GM18519 (cell line): ENCODE results near the gene FAM107B.

ENCODE experiments used
- ATAC-seq: cut with Tn5 transposase; IDR thresholded peaks from one replicate; pipeline ENCODE4 v1.9.1; 2021; ENCODE audit warnings: mild to moderate bottlenecking, moderate library complexity; ENCODE audit not compliant: unreplicated experiment, low FRiP score

FAM107B gene

DNA sequence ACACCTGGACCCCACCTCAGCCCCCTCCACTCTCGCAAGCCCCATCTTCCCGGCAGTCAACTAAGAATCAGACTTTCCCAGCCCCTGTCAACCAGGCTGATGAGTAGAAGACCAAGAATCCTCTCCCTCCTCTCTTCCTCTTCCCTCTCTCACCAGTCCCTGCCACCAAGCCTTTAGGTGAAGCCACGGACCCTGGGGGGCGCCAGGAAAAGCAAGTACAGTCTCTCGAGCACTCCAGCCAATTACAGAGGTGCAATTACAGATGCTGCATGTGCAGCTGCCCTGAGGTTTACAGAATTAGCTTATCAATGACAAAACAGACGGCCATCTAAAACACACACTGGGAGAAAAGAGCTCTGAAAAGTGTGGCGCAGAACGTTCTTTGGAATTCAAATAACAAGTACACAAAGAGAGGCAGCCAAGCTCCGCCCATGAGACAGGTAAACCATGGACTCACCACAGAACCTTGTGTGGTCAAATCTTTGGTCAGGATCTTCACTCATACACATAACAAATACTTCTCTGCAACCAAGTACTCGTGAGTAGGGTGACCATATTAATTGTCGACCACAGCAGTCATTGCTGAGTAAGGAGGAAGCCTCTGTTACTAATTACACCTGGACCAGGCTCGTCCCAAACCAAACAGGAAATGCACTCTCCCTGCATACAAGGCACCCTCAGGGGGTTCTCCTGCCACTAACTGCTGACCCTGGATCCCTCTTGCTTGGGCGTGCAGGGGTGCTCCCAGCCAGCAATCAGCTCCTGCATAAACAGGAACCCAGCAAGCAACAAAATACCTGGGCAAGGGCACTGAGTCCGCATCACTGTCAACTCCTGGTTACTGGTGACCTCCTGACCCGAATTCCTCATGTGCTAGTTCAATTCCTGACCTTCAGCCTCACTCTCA is 189.2 kb downstream of the FAM107B start:
- no peak for ATAC-seq

- no peak for ATAC-seq
Measured at GRCh38 chr10:14584661-14585060, 190.0 kb downstream of the FAM107B start.

DNA sequence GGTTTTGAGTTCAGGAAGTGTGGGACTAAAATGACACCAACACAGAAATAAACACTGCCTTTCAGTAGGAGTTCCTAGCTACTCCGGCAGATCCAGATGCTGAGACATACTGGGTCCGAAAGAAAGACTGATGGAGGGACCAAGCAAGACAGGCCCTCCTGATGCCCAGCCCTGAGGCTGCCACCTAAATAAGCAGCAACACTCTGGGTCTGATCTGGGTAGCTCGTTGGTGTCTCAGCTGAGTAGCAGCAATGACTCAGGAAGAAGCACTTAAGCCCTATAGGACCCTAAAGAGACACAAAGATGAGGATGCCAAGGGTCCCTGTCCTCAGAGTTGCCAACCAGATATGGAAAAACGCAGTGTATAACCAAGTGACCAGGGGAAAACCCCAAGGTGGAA is 190.7 kb downstream of the FAM107B start:
- ATAC-seq: no peak

- no peak for ATAC-seq
Measured at GRCh38 chr10:14583252-14583651, 191.4 kb downstream of the FAM107B start.

GRCh38 chr10:14581553-14582321 is 193.0 kb downstream of the FAM107B start:
- no peak for ATAC-seq

DNA sequence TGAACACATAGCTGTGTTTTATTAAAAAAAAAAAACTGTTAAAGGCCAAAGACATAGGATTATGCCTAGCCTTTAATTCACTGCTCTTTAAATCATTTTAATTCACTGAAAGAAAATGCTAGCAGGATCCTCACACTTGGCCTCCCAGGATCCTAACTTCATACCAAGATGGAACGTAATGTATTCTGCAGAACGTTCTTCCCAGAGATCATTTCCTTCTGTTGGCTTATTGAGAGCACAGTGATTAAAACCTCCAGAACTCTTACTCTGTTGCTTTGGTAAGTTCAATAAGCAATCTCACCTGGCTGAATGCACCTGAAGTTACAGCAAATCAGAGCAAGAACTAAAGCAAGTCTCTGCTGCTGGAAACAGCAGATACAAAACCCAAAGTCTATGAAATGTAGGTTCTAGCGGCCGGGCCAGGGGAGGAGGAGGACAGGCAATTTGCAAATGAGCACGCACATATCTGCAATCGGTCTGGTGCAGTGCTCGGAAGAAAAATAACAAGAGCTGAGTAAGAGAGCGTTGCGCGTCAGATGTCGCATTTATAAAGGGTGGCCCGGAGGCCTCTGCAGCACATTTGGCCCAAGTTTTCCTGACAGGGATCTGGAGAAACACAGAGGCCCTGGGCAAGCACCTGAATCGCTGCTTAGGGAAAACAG is 193.9 kb downstream of the FAM107B start:
- no peak for ATAC-seq

DNA sequence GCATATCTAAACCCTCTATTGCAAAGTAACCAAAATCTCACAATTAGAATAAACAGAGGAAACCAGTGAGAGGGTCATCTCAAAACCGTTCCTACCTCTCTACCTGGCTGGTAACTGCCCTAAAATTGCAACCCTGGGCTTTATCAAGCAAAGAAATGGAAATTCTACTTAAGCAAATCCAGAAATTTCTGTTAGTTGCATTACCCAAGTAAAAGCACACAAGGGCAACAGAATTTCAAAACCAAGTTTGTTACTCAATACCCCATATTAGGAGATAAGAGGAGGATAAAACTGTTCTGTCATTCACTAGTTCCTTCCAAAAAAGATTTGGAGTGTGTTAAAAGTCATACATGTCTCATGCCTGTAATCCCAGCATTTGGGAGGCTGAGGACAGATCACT is 195.3 kb downstream of the FAM107B start:
- no peak for ATAC-seq

GRCh38 chr10:14578060-14578952 is 196.4 kb downstream of the FAM107B start:
- ATAC-seq: no peak

GRCh38 chr10:14574885-14575284 is 199.8 kb downstream of the FAM107B start:
- no peak for ATAC-seq

DNA sequence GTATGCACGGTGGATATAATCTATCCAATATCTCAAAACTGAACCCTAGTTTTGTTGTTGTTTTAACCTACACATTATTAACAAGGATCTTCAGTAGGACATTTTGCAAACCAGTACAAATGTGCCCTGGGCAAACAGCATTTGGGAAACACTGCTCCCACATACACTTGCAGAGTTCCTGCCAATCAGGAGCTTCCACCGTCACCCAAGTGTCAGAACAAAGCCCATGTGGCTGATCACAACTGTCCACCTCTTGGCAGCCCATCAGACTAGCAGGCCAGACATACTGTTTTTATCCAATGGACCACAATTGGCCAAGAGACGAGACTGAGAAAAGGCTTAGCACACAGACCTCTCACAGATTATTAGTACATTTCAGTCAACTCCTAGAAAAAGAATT is 200.4 kb downstream of the FAM107B start:
- ATAC-seq: no peak

GRCh38 chr10:14573666-14574261 is 200.9 kb downstream of the FAM107B start:
- no peak for ATAC-seq

GRCh38 chr10:14572811-14573210 is 201.9 kb downstream of the FAM107B start:
- ATAC-seq: no peak

DNA sequence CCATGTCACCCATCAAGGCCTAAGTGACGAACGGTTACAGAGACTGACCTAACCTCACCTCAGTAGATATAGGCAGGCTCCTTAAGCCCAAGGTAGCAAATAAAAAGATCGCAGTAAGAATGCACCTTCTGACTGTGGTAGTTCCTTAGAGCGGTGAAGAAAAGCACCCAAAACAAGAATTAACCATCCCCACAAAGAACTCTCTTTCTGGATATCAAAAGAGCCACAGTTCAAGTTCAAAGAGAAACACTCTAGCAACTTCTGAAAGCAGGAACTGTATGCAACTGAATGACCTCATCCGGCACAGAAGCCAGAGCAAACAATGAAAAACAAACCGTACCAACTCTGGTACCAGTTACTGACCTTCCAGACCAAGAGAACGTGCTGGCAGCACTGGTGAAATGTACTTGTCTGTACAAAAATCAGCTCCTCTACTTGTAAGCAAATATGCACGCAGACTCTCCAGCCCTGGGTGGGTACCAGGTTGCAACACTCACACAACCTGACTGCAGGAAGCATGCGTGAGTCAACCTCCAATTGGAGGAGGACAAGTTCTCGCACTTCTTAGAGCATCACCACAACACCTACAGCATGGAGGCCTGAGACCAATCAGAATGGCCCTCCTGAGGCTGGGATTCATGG is 202.7 kb downstream of the FAM107B start:
- ATAC-seq: no peak

- ATAC-seq: no peak
Measured at GRCh38 chr10:14570800-14571199, 203.9 kb downstream of the FAM107B start.

DNA sequence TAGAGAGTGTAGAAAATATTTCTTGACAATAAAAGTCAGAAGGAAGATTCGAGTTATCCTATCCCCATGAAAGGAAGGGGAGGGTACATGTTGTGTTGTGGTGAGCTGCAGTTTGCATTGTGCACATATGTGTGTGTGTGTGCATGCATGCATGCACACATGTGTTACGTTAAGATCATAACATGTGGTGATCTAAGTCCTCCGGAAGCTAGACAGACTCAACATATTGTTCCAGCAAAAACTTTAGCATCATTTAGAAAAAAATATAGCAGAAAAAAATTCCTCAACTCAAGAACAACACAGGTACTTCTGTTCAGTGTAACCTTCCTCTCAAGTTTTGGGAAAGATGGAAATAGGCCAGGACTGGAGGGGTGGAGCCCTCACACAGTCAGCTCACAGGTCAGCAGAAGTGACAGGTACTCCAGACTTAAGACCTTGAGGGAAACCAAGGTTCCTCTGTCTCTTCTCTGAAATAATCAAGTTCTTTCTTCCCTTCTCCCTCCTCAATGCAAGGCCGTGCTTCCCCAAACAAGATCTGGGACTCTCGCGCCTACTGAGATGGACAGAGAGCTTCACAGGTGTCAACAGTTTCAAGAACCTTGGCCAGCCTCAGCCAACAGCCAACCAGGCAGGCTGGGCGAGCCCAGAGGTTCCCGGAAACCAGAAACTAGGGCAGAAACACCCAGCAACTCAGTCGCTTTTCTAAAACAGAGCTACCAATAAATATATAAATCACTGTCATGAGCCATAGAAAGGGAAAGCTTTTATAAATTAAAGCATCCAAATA is 205.2 kb downstream of the FAM107B start:
- ATAC-seq: no peak

DNA sequence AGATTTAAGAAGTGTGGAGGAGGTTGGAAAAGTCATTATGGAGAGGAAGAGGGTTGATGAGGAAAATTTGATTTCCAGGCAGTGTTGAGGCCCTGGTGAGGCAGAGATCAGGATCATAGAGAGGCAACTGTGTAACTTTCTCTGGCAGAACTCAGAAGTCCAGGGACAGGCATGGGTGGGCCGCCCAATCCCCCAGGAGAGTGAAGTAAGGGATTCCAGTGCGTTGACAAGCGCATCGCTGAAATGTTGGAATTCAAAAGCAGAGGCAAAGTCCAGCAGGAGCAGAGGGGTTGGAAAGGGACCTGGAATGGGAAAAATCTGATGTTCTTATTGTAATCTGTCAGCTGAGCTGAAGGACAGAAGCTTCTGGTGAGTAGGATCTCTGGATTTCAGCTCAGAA is 207.3 kb downstream of the FAM107B start:
- no peak for ATAC-seq

DNA sequence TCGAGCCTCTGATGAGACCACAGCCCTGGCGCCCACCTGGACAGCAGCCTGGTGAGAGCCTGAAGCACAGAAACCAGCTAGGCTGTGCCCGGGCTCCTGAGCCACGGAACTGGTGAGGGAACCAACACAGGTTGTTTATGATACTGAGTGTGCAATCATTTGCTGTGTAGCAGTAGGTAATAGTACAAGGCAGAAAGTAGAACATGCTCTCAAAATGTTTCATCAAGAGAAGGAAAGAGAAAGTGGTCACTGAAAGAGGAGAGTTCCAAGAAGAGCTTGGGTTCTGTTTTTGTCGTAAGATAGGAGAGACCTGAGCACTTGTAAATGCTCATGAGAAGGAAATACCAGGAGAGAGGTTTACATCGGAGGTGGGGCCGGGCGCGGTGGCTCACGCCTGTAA is 208.2 kb downstream of the FAM107B start:
- no peak for ATAC-seq

GRCh38 chr10:14565199-14565598 is 209.5 kb downstream of the FAM107B start:
- no peak for ATAC-seq
